HG03520 (cell line): ENCODE measurements around the gene ST3GAL3.
"Not testable (repeated sequence)": the region's sequence is repeated elsewhere in the genome, so short reads cannot be mapped to it uniquely, and the experiment has no call there.

Experiments
- ATAC-seq: cut with Tn5 transposase; IDR thresholded peaks from one replicate; pipeline ENCODE4 v1.9.1; 2021; ENCODE audit warnings: mild to moderate bottlenecking, moderate library complexity; ENCODE audit not compliant: unreplicated experiment

The ST3GAL3 gene

DNA sequence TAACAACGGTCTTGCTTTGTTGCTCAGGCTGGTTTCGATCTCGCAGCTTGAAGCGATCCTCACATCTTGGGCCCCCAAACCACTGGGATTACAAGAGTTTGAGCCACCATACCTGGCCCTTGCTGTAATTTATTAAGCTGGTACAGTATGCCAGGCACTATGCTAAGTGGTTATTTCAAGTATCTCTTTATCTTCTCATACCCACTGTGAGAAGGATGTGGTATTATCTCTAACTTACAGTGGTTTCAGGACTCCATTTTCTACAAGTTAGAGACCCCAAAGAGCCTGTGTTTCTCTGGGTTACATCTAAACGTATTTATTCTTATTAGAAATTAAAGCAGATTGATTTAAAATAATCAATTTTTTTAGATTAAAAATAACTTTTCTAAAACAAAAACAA, 8.1 kb upstream of the ST3GAL3 start:
- ATAC-seq = no peak

DNA sequence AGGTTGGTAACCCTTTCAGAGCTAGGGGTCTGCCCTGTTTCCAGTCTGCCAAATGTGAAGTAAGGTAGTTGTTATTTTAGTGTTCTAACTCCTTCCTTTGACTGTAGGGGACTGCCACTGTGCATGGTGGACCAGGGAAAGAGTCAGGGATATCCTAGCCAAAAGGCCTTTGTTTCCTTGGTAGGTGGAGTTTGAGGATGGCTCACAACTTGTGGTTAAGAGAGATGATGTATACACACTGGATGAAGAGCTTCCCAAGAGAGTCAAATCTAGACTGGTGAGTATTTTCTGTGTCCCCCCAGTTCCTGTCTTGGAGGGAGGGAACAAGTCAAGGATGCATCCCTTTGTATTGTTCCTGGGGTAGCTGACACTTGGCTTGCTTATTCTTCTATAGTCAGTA, 3.5 kb upstream of the ST3GAL3 start:
- ATAC-seq = no peak

DNA sequence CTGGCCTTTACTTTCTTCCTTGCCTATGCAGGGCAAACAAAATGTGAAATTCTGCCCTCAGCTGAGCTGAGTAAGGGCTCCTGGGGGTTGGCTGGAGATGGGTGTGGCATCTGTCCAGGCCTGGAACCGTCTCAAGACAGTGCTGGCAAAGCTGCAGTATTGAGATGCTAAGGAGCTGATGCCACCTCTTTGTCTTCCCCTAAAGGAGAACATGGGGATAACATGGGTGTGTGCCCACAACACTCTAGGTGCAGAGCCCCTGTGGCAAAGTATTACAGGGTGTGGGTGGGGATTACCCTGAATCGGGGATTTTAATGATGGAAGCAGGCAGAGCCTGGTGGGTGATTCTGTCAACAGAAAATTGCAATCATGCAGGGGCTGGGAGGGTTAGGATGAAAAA, 2.5 kb upstream of the ST3GAL3 start:
- ATAC-seq = no peak

DNA sequence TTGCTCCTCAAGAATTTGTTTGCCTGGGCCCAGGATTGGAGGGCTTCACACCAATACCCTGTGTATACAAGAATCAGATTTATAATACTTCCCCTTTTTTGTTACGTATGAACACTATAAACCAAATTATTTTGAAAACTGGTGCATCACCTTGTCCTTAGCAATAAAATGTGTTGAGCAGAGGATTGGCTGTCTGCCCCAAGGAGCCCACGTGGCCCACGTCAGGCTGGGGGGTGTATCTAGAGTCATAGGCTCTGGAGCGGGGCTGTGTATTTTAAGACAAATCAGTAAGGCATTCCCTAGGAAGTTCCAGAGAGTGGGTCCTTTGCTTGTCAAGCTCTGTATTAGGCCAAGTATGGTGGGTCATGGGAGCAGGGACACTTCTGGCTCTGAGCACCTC, 2.0 kb upstream of the ST3GAL3 start:
- ATAC-seq = no peak

DNA sequence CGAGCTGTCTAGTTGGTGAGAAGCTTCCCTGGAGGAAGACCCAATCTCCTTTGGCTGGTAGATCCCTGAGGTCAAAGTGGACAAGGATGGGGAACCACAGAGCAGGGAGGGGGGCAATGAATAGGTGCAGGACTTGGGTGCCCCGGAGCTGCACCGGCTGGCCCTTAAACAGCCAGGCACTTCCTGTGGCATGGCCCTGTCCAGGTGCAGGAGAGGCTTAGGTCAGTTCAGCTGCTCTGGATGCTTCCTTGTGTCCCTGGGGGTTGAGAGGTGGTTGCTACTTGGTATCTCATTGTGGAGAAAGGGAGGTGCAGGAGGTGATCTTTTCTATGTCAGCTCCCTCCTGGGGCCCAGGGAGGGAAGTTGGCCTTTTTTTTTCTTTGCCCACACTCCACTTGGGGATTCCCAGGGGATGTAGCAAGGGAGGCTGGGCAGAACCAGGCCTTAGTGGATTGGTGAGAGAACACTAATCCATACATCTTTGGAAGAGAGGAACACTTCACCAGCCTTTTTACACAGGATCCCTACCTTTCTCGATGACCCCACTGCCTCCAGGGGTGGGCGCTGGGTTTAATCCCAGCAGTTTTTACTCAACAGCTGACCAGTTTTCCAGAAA, 1.2 kb upstream of the ST3GAL3 start:
- ATAC-seq = no peak

DNA sequence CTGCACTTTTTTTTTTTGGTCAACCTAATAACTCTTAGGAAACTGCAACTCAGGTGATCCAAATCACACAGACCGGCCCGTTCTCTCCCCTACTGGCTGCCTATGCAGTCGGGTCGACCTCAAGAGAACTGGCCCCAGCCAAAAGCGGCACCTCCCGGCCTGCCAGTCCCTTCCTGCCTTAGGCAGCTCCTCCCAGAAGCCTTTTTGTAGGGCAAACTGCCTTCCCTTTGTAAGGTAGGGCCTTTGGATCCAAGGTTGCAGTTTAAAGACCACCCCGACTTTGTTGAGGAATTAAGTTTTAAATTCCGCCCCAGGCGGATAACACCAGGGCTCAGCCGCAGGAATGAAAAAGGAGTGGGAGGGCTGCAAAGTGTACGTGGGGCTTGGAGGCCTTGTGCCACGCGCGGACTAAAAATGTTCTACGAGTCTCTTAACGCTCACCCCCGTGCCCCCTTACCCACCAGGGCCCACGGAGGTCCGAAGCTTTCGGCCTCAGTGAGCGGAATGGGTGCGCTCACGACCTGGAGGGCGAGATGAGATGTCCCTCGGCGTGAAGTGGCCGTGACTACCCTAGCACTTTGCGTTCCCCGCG, 642 bp upstream of the ST3GAL3 start:
- no peak for ATAC-seq

DNA sequence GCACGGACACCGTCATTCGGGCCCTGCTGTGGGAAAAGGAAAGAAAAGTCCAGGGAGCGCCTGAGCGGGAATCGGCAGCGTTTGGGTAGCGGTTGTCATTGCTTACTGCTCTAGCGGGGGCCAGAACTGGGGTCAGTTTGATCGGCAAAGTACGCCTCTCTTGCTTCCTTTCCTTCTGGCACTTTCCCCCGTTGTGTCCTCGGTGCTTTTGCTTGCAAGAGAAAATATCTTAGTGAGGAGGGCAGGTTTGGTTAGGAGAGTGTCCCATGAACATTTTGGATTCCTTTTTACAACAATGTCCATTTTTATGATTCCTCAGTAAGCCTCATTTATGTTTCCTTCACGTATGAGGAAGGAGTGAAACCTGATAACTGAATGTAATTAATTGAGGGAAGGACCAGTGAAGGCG, 670 bp downstream of the ST3GAL3 start:
- ATAC-seq = no peak

DNA sequence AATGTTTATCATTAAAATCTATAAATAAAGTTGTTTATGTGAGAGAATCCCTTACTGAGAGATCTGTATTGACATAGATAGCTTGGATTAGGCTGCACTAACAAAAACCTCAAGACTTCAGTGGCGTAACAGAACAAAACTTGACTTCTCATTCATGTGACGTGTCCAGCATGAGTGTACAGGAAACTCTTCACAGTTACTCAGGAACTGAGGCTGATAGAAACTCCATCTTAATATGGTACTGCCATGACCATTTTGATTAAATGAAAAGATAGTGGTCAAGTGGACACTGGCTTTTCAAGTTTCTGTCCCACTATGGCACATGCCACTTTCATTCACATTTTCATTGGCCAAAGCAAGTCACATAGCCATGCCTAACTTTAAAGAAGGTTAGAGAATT, 3.7 kb downstream of the ST3GAL3 start:
- no peak for ATAC-seq

DNA sequence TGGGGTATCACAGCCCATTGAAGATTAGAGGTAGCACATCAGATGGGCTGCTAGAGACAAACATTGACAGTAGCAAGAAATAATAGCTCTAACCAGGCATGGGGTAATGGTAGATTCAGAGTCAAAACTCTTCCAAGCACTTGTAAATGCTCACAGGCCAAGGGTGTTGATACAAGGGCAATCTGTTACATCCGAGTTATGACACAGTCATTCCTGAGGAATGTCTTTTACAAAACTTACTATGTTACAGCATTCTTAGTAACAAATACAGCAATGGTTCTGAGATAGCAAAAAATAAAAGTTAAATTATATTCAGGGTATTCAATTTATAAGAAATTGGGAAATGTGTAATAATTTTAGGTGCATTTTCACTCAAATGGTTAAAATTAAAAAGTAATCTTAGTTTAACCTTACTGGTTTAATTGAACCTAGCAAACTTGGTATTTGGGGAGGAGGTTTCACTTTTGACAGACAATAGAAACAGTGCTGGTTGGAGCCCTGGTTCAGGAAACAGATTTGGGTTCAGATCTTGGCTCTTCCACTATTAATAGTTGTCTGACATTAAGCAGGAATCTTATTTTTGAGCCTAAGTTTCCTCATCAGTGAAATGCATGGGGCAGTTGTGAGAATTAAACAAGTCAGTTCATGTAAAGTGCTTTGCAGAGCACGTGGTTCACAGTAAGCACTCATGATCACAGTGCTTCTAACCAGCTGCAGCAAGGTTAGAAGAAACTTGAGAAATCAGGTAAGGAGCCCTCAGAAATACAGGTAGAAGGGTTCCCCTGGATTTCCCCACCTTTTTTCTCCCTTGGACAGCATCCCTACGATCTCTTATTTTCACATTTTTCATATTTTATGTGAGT, 4.4 kb downstream of the ST3GAL3 start:
- no peak for ATAC-seq

DNA sequence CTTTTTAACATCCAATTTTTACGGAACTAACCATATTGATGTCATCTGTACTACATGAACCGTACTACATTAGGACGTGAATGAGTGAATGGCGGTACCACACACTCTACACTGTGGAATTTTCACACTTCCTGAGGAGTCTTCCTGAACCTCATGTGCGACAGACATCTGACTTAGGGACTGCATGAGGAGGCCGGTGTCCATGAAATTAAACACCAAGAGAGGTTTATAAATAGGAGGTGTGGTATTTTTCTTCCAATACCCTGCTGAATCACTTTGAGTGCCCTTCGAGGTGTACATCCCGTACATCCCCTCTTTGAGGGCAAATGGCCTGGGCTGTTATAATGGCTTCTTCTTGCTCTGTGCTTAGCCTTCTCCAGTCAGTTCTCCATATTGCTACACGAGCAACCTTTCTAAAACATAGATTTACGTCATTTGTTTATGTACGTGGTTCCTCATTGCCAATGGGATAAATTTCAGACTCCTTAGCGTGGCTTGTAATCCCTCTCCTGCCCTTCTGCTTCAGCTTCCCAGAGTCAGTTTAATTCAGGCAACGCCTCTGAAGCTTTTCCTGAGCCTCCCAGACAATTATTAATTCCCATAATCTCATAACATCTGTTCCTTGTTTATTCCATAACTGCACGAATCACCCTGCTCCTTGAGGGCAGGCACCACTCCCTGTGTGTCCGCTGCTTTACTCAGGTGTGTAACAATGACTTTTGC, 9.4 kb downstream of the ST3GAL3 start:
- no peak for ATAC-seq

DNA sequence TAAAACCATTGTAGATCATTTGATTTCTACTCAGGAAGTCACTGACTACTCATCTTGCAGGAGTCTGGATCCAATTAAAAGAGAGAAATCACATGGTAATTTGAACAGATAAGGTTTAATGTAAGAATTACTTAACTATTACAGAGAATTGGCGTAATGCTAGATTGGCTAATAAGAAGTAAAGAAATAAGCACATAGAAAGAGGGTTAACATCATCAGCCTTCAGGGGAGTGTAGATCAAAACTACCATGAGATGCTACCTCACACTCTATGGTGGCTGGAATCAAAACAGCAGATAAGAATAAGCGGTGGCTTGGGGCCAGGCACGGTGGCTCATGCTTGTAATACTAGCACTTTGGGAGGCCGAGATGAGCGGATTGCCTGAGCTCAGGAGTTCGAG, 11.7 kb downstream of the ST3GAL3 start:
- ATAC-seq = no peak

DNA sequence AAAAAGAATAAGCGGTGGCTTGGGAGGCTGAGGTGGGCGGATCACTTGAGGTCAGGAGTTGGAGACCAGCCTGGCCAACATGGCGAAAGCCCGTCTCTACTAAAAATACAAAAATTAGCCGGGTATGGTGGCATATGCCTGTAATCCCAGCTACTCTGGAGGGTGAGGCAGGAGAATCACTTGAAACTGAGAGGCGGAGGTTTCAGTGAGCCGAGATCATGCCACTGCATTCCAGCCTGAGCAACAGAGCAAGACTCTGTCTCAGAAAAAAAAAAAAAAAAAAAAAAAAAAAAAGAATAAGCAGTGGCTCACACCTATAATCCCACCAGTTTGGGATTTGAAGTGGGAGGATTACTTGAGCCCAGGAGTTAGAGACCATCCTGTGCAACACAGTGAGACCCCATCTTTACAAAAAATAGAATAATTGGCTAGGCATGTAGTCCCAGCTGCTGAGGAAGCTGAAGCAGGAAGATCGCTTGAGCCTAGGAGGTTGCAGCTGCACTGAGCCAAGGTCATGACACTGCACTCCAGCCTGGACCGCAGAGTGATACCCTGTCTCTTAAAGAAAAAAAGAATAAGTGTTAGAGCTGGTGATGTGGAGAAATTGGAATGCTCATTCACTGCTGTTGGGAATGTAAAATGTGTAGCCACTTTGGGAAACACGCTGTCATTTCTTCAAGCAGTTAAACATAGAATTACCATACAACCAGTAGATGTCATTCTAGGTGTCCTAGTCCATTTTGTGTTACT, 12.5 kb downstream of the ST3GAL3 start:
- not testable (repeated sequence) for ATAC-seq

DNA sequence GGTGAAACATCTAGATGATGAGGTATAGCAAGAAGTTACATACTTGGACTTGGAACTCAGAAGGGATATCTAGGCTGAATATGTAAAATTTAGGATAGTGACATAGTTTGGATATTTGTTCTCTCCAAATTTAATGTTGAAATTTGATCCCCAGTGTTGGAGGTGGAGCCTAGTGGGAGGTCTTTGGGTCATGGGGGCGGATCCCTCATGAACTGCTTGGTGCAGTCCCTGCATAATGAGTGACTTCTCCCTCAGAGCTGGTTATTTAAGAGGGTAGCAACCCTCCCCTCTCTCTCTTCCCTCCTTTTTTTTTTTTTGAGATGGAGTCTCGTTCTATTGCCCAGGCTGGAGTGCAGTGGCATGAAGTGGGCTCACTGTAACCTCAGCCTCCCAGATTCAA, 15.5 kb downstream of the ST3GAL3 start:
- no peak for ATAC-seq

DNA sequence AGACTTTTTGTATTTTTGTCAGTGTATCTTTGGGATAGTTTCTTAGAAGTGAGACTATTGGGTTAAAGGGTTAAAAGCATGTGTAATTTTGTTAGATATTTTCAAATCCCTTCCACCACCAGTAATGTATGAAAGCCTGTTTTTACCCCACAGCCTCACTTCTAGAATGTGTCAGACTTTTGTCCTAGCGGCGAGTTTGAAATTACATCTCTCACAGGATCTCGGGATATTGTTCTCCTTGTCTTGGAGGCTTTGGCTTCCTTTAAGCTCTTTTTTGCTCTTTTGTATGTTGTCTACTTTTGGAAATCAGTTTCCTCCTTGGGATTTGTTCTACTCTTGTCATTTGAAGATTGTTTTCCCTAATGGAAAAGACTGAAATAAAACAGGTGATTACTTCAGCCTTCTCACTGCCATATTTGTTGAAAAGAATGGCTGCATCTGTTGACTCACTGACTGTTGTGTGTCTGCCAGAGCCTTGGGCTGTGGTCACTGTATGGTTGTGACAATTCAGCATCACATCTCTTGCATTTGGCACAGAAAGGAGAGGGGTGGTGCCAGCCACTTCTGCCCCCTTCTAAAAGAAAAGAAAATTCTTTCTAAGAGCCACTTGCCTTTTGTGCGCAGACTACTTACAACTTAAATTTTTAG, 22.6 kb downstream of the ST3GAL3 start:
- no peak for ATAC-seq

DNA sequence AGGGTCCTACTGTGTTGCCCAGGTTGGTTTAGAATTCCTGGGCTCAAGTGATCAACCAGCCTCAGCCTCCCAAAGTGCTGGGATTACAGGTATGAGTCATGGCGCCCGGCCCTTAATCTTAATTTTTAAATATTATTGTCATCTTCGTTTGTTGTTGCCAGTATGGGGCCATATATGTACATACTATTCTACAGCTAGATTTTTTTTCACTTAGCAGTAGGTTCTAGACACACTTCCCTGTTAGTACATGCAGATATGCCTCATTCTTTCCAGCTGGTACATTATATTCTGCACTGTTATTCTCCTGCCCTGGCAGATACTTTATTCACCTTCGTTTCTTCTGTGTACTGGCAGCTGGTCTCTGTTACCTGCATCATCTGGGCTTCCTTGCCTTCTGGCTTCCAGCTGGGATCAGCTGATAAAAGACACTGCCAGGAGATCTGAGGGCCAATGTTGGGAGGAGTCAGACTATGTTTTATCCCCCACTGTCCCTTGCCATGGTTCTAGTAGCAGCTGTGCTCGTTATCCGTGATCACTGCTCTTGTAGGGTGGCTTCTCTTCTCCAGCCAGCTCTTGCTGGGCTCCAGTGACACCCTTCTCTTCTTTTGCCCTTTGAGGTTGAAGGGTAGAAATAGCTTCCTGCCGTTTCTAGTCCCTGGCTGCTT, 24.7 kb downstream of the ST3GAL3 start:
- no peak for ATAC-seq

DNA sequence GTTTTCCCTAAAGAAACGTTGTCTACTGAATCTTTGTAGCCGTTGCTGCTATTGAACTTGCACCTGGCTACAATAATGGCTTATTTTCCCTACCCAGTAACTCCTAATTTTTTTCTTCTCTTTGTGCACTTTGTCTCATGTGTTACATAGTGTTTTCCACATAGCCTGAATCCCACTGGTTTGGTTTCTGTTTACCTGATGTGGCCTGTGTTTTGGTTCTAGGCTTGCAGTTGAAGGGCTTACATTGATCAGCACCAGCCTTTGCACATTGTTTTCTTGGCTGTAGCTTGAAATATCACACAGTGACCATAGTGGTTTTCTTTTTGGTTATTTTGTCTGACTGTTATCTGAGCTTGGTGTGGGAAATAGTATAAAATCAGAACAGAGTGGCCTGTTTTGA, 29.5 kb downstream of the ST3GAL3 start:
- ATAC-seq = no peak

DNA sequence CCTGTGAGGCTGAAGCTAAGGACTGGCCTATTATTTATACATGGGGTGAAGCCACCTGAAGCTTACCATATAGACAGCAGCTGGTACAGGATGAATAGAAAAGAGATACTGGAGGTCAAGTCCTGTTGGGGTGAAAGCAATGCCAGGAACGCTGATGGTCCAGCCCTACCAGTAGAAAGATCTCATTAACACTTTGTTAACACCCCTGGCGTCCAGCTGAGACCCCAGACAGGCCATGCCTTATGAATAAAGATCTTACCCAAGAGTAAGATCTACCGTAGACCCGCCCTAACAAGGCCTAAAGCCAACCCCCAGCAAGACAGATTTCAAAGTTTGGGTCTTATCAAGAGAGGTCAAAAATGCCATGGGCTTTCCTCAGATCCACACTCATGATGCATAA, 34.7 kb downstream of the ST3GAL3 start:
- no peak for ATAC-seq

DNA sequence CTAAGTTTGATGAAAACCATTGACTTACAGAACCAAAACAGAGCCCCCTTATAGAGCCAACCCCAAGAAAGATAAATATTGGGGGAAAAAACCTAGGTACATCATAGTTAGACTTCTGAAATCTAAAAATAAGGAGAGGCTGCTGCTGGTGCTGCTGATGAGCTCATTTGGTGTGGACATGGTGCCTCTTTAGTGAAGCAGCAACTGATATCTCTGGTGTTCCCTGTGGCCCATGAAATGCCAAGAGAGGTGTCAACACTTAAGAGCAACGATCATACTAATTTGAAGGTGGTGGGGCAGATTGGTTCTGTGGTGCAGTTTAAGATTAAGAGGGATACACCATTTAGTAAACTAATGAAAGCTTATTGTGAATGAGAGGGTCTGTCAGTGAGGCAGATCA, 35.9 kb downstream of the ST3GAL3 start:
- no peak for ATAC-seq

DNA sequence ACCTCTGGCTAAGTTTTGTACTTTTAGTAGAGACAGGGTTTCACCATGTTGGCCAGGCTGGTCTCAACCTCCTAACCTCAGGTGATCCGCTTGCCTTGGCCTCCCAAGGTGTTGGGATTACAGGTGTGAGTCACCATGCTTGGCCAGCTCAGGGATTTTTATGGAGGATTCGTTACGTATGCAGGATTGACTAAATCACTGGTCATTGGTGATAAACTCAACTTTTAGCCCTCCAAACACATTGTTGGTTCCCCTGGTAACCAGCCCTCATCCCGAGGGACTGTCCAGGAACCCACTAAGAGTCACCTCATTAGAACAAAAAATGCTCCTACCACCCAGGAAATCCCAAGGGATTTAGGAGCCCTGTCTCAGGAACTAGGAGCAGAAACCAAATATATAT, 40.4 kb downstream of the ST3GAL3 start:
- ATAC-seq = no peak

DNA sequence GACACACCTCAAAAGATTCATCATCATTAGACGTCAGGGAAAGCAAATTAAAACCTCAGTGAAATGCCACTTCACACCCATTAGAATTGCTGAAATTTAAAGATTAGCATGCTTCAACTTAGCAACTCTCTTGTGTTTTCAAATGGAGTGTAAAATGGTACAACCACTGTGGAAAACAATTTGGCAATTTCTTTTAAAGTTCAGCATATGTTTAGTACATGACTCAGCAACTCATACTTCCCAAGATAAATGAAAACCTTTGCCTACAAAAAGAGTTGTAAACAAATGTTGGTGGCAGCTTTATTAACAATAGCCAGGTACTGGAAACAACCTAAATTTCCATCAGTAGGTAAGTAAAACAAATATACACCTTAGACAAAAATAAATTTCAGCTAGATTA, 42.7 kb downstream of the ST3GAL3 start:
- ATAC-seq = no peak
